HG02642 (cell line): ENCODE data around the gene AP5Z1.
"Not testable (repeated sequence)": the region's sequence is repeated elsewhere in the genome, so short reads cannot be mapped to it uniquely, and the experiment has no call there.

Experiments used
- ATAC-seq: cut with Tn5 transposase; IDR thresholded peaks from one replicate; pipeline ENCODE4 v1.9.1; 2021; ENCODE audit warnings: mild to moderate bottlenecking; ENCODE audit not compliant: unreplicated experiment, poor library complexity

Gene AP5Z1

DNA sequence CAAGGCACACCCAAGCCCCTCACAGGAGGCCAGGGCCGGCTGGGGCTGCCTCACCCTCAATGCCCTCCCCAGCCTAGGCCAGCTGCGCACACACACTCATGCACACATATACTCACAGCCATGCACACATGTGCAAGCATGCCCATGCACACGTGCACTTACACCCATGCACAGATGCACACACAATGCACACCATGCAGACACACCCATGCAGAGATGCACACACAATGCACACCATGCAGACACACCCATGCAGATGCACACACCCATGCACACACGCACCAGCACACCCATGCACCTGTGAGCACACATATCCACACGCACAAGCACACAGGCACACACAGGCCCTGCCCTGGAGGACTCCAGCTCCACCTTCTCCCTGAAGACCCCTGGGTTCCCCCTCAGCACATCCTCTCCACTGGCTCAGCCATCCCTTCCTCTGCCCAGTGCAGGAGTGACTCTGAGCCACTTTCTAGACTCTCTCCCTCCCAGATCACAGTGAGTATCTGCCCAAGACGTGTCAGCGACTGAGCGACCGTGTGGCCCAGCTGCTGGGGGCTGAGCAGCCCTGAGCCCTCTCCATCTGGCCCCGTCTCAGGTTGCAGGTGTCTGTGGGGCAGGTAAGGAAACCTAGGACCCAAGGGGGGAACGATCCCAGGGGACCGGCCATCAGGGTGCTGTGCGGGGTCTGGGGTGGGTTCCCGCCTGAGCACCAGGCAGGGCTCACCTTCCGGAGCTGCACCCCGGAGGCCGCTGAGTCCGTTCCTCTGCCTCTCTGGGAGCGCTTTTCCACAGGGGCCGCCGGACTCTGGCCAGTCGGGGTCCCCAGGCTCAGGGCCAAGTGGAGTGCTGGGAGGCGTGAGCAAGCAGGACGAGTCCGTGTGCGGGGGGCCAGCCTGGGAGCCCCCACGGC is 25.8 kb downstream of the AP5Z1 start:
- no peak for ATAC-seq

GRCh38 chr7:4801839-4802231 is 26.4 kb downstream of the AP5Z1 start:
- ATAC-seq: no peak

DNA sequence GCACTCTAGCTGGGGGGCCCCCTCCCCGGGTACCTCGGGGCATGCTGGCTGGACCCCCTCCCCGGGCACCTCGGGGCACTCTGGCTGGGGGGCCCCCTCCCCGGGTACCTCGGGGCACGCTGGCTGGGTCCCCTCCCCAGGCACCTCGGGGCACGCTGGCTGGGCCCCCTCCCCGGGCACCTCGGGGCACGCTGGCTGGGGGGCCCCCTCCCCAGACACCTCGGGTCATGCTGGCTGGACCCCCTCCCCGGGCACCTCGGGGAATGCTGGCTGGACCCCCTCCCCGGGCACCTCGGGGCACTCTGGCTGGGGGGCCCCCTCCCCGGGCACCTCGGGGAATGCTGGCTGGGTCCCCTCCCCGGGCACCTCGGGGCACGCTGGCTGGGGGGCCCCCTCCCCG is 27.2 kb downstream of the AP5Z1 start:
- not testable (repeated sequence) for ATAC-seq

DNA sequence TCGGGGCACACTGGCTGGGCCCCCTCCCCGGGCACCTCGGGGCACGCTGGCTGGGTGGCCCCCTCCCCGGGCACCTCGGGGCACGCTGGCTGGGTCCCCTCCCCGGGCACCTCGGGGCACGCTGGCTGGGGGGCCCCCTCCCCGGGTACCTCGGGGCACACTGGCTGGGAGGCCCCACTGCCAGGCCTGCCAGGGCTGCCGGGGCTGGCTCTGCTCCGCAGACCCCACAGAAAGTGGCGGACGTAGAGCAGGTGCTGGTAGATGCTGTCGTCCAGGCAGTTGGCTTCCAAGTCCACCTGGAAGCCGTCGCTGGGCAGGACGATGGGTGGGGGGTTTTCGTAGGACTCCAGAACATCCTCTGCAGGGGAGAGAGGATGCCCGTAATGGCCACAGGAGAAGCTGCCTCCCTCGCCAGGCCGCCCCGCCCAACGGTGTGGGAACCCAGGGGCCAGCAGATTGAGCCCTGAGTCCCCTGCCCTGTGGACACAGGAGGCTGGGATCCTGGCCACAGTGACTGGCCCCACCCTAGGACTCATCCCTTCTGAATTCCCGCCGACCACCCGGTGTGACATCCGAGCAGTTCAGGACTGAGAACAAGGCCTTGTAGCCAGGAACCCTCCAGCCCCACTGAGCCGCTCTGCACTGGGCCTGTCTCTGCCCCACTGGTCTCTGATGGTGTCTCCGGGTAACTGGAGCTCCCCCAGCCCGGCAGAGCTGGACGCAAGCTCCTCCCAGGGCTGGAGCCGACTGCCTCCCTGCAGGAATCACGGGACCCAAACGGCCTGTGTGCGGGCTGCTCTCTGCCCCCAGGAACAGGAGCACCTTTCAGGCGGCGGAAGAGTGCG is 28.2 kb downstream of the AP5Z1 start:
- no peak for ATAC-seq

- no peak for ATAC-seq
These were observed 29.9 kb downstream of the AP5Z1 start for GRCh38 chr7:4805110-4805983.

DNA sequence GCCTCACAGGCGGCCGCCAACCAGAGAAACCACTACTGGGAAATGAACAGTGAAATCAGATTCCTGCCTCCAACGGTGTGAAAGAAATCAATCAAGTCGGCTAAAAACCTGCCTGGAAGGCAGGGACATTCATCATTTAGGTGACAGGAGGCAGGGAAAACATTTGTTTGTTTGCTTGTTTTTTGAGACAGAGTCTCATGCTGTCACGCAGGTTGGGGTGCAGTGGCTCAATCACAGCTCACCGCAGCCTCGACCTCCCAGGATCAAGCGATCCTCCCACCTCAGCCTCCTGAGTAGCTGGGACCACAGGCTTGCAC is 30.5 kb downstream of the AP5Z1 start:
- ATAC-seq: no peak

- no peak for ATAC-seq
These were observed 31.7 kb downstream of the AP5Z1 start for GRCh38 chr7:4806983-4807597.

DNA sequence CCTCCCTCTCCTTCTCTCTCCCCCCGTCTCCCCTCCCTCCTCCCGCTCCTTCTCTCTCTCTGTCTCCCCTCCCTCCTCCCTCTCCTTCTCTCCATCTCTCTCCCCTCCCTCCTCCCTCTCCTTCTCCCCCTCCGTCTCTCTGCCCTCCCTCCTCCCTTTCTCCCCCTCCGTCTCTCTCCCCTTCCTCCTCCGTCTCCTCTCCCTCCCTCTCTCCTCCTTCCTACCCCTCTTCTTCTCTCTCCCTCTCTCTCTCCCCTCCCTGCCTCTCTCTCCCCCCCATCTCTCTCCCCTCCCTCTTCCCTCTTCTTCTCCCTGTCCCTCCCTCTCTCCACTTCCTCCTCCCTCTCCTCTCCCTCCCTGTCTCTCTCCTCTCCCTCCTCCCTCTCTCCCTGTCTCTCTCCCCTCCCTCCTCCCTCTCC is 32.2 kb downstream of the AP5Z1 start:
- ATAC-seq: no peak

GRCh38 chr7:4808026-4808425 is 32.6 kb downstream of the AP5Z1 start:
- ATAC-seq: no peak

GRCh38 chr7:4808565-4808964 is 33.1 kb downstream of the AP5Z1 start:
- no peak for ATAC-seq

- no peak for ATAC-seq
These were observed 33.7 kb downstream of the AP5Z1 start for GRCh38 chr7:4809091-4809591.

GRCh38 chr7:4809666-4810065 is 34.2 kb downstream of the AP5Z1 start:
- ATAC-seq: no peak

- no peak for ATAC-seq
These were observed 39.0 kb downstream of the AP5Z1 start for GRCh38 chr7:4814433-4814832.

DNA sequence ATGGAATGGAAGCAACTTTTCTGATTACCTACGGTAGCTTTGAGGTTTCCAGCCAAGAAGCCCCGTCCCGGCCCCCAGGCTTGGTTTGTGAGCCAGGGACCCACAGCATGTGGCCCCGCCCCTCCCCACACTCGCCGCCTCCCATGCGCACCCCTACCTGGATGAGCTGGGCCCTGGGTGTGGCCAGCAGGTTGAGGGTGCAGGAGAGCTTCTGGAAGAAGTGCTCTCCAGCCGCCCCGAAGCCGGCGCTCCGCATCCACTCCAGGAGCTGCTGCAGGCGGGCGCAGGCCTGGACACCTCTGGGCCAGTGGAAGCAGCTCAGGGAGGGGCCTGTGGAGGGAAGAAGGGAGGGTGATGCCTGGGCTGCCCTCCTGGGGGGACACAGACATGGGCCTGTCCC is 39.7 kb downstream of the AP5Z1 start:
- no peak for ATAC-seq

- ATAC-seq: no peak
These were observed 40.4 kb downstream of the AP5Z1 start for GRCh38 chr7:4815609-4816418.

- no peak for ATAC-seq
These were observed 41.1 kb downstream of the AP5Z1 start for GRCh38 chr7:4816419-4817080.

DNA sequence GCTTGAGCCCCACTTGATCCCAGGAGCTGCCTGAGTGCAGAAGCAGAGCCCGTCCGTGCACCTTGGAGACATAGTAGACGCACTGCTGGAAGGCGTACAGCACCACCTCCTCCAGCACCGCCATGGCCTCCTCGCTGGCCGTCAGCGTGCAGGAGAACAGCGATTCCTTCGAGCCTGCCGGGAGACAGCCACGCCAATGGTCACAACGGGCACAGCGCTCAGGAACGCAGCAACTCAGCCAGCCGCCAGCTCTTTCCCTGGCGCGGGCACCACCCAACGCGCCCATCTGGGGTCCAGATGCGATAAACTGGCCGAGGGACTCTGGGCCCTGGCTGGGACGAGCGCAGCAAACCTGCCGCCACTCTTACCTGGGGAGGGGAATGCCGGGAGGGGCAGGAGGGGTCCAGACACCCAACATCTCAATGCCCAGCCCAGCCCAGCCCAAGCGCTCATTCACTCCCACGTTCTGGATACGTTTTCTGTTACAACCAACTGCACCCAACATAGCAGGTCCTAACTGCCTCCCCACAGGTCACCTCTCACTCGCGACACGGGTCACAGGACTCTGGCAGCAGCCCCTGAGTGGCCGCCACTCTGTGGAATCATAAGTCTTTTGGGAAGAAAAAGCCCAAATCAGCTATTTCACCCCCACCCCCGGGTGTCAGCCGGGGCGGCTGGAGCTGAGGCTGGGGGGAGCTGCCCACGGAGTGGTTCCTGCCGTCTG is 41.9 kb downstream of the AP5Z1 start:
- ATAC-seq: no peak
